PC-9 (cell line): ENCODE results near the gene COL25A1.

Experiments
- CTCF ChIP-seq: fragments of 200-600 bp; sonication (generic); conservative IDR thresholded peaks from 2 replicates; pipeline ENCODE4 v1.6.1; 2017; ENCODE audit warnings: mixed run types, antibody characterized with exemption, mild to moderate bottlenecking, moderate library complexity
- EZH2 ChIP-seq: fragments of 200-600 bp; sonication (generic); IDR thresholded peaks from 2 replicates; pipeline ENCODE4 v1.8.0; 2017; ENCODE audit warnings: antibody characterized with exemption, low read depth

- TF ChIP-seq EZH2 (no peak), CTCF (no peak)
These were observed 370.5 kb downstream of the COL25A1 start for GRCh38 chr4:108931926-108932325.
